ENCODE data around the gene AMPH. TPM values are rescaled to one million over a fixed set of nuclear protein-coding genes. Genes with fewer than 3 reads are reported as not detected.

Gene AMPH
- total and polyA plus RNA-seq, 2 donors (not counting 1 experiment from before 2014, with no cell fraction given), result 2.4 to 3.6 TPM

GRCh38 chr7:38411404-38411803 lies 219.8 kb downstream of the AMPH start:
- Histone ChIP-seq H3K4me2 (ENCODE audit: extremely low read depth, insufficient read depth, low read length) (no peak overlapping the region), H4K20me1 (ENCODE audit: control insufficient read depth, extremely low read depth, insufficient read depth, low read length) (no peaks in the 10 kb centered on the region), H3K4me3 (replicated peaks in 1 of 4; ENCODE audit: control extremely low read depth in 1 of 4, insufficient read depth in 1 of 4, low read depth in 3 of 4, low read length in 4 of 4) (no peak overlapping the region), H3K27me3 (ENCODE audit: control insufficient read depth, insufficient read depth, low read length) (no peaks in the 10 kb centered on the region), H3K4me1 (ENCODE audit: control insufficient read depth, extremely low read depth, insufficient read depth, low read length) (no peaks in the 10 kb centered on the region), H3K9ac (ENCODE audit: insufficient read depth, low read length) (no peak overlapping the region), H3K36me3 (ENCODE audit: control insufficient read depth, insufficient read depth, low read length) (no peaks in the 10 kb centered on the region), H3K79me2 (ENCODE audit: control insufficient read depth, insufficient read depth, low read length) (no peaks in the 10 kb centered on the region), H3K9me3 (ENCODE audit: control insufficient read depth, insufficient read depth, low read depth, low read length) (no peaks in the 10 kb centered on the region), H3K27ac (ENCODE audit: insufficient read depth, low read length) (no peak overlapping the region), H2AFZ (ENCODE audit: low read length) (no peak overlapping the region)
- TF ChIP-seq EZH2 (IDR thresholded peaks at IDR 0.05; ENCODE audit: low read length, missing control alignments), result no peak
- peak in 1 of 2 donors; percentile 19 for TF ChIP-seq CTCF (conservative IDR thresholded peaks at IDR 0.05 in 1 of 2, IDR thresholded peaks at IDR 0.05 in 1 of 2; ENCODE audit: low read depth in 1 of 2, low read length in 2 of 2)
- DNase-seq (ENCODE audit: low read depth in 2 of 2), result peak in 1 of 2 donors; percentile 3

- no peak overlapping the region for H3K27ac ChIP-seq (ENCODE audit: insufficient read depth, low read length)
- H3K4me3 ChIP-seq (replicated peaks in 1 of 4; ENCODE audit: control extremely low read depth in 1 of 4, insufficient read depth in 1 of 4, low read depth in 3 of 4, low read length in 4 of 4), result no peak overlapping the region
- no peaks in the 10 kb centered on the region for H3K36me3 ChIP-seq (ENCODE audit: control insufficient read depth, insufficient read depth, low read length)
- DNase-seq (ENCODE audit: low read depth in 2 of 2), result no peak
- H3K27me3 ChIP-seq (ENCODE audit: control insufficient read depth, insufficient read depth, low read length), result no peaks in the 10 kb centered on the region
- H3K4me1 ChIP-seq (ENCODE audit: control insufficient read depth, extremely low read depth, insufficient read depth, low read length), result no peaks in the 10 kb centered on the region
- H3K79me2 ChIP-seq (ENCODE audit: control insufficient read depth, insufficient read depth, low read length), result no peaks in the 10 kb centered on the region
- H3K9me3 ChIP-seq (ENCODE audit: control insufficient read depth, insufficient read depth, low read depth, low read length), result no peaks in the 10 kb centered on the region
- H4K20me1 ChIP-seq (ENCODE audit: control insufficient read depth, extremely low read depth, insufficient read depth, low read length), result no peaks in the 10 kb centered on the region
- H3K4me2 ChIP-seq (ENCODE audit: extremely low read depth, insufficient read depth, low read length), result no peak overlapping the region
- no peak overlapping the region for H2AFZ ChIP-seq (ENCODE audit: low read length)
- no peak overlapping the region for H3K9ac ChIP-seq (ENCODE audit: insufficient read depth, low read length)
- no peak for TF ChIP-seq EZH2 (IDR thresholded peaks at IDR 0.05; ENCODE audit: low read length, missing control alignments)
- TF ChIP-seq CTCF (conservative IDR thresholded peaks at IDR 0.05 in 1 of 2, IDR thresholded peaks at IDR 0.05 in 1 of 2; ENCODE audit: low read depth in 1 of 2, low read length in 2 of 2), result no peak
These were observed 221.1 kb downstream of the AMPH start for GRCh38 chr7:38410056-38410455.

- Histone ChIP-seq H3K4me1 (ENCODE audit: control insufficient read depth, extremely low read depth, insufficient read depth, low read length) (no peaks in the 10 kb centered on the region), H3K79me2 (ENCODE audit: control insufficient read depth, insufficient read depth, low read length) (no peaks in the 10 kb centered on the region)
- TF ChIP-seq CTCF (conservative IDR thresholded peaks at IDR 0.05 in 1 of 2, IDR thresholded peaks at IDR 0.05 in 1 of 2; ENCODE audit: low read depth in 1 of 2, low read length in 2 of 2) (no peak), EZH2 (IDR thresholded peaks at IDR 0.05; ENCODE audit: low read length, missing control alignments) (no peak)
These were observed 221.6 kb downstream of the AMPH start for GRCh38 chr7:38409531-38409930.

More at GRCh38 chr7:38409531-38409930, 221.6 kb downstream of the AMPH start:
- H3K27me3 ChIP-seq (ENCODE audit: control insufficient read depth, insufficient read depth, low read length), result no peaks in the 10 kb centered on the region
- H3K9me3 ChIP-seq (ENCODE audit: control insufficient read depth, insufficient read depth, low read depth, low read length), result no peaks in the 10 kb centered on the region
- no peak overlapping the region for H3K4me2 ChIP-seq (ENCODE audit: extremely low read depth, insufficient read depth, low read length)
- no peak overlapping the region for H3K4me3 ChIP-seq (replicated peaks in 1 of 4; ENCODE audit: control extremely low read depth in 1 of 4, insufficient read depth in 1 of 4, low read depth in 3 of 4, low read length in 4 of 4)
- H4K20me1 ChIP-seq (ENCODE audit: control insufficient read depth, extremely low read depth, insufficient read depth, low read length), result no peaks in the 10 kb centered on the region
- no peak overlapping the region for H3K27ac ChIP-seq (ENCODE audit: insufficient read depth, low read length)
- no peak overlapping the region for H2AFZ ChIP-seq (ENCODE audit: low read length)
- no peak overlapping the region for H3K9ac ChIP-seq (ENCODE audit: insufficient read depth, low read length)
- no peak for DNase-seq (ENCODE audit: low read depth in 2 of 2)
- H3K36me3 ChIP-seq (ENCODE audit: control insufficient read depth, insufficient read depth, low read length), result no peaks in the 10 kb centered on the region
